NCI-H524 treated with DMSO at 0.1 percent for 48 hours (cell line): ENCODE results near the gene GAPT.

ENCODE experiments used
- DNase-seq: peaks from one replicate; lab custom pipeline; 2025; lab: John Stamatoyannopoulos, UW

GAPT gene

GRCh38 chr5:58491216-58491892 lies at the start of gene GAPT:
GAPT (plus strand) TSS chr5:58491435; CDS start chr5:58494537, 3,102 bp downstream.
- DNase-seq, result no peak

- DNase-seq, result no peak
Observed at GRCh38 chr5:58444805-58445204, 46.4 kb upstream of the GAPT start.

- no peak for DNase-seq
Observed at GRCh38 chr5:58446024-58446423, 45.2 kb upstream of the GAPT start.

GRCh38 chr5:58447226-58447625 lies 44.0 kb upstream of the GAPT start:
- DNase-seq, result no peak

- DNase-seq, result no peak
Observed at GRCh38 chr5:58450018-58450417, 41.2 kb upstream of the GAPT start.

- DNase-seq, result no peak
Observed at GRCh38 chr5:58450811-58451629, 40.2 kb upstream of the GAPT start.

GRCh38 chr5:58451732-58452565 lies 39.3 kb upstream of the GAPT start:
- no peak for DNase-seq

- no peak for DNase-seq
Observed at GRCh38 chr5:58452566-58453258, 38.5 kb upstream of the GAPT start.

GRCh38 chr5:58453306-58453705 lies 37.9 kb upstream of the GAPT start:
- no peak for DNase-seq

- no peak for DNase-seq
Observed at GRCh38 chr5:58454025-58454424, 37.2 kb upstream of the GAPT start.

GRCh38 chr5:58455066-58455465 lies 36.2 kb upstream of the GAPT start:
- DNase-seq, result no peak

- DNase-seq, result no peak
Observed at GRCh38 chr5:58455480-58455879, 35.8 kb upstream of the GAPT start.

GRCh38 chr5:58456026-58456425 lies 35.2 kb upstream of the GAPT start:
- DNase-seq, result no peak

GRCh38 chr5:58456486-58456885 lies 34.7 kb upstream of the GAPT start:
- DNase-seq, result no peak

- no peak for DNase-seq
Observed at GRCh38 chr5:58457050-58457449, 34.2 kb upstream of the GAPT start.

- DNase-seq, result no peak
Observed at GRCh38 chr5:58458141-58458742, 33.0 kb upstream of the GAPT start.

GRCh38 chr5:58458743-58459145 lies 32.5 kb upstream of the GAPT start:
- no peak for DNase-seq

- no peak for DNase-seq
Observed at GRCh38 chr5:58459146-58460001, 31.9 kb upstream of the GAPT start.

GRCh38 chr5:58460002-58460731 lies 31.1 kb upstream of the GAPT start, which contains the start of gene PLK2:
PLK2 (minus strand) TSS chr5:58460086; CDS start chr5:58459959, 127 bp downstream.
- peak; percentile 7 for DNase-seq
